GM06990 (cell line): ENCODE data around the gene BMPR1B.

ENCODE experiments used
- DNase-seq: peaks from one replicate; pipeline ENCODE4 v3.0.0-alpha.2; 2011; ENCODE audit not compliant: insufficient read length; ENCODE audit errors: extremely low read depth
- H3K27me3 ChIP-seq: replicated peaks from 2 replicates; pipeline ENCODE4 v1.6.0; 2011; ENCODE audit warnings: low read length; ENCODE audit not compliant: control insufficient read depth, insufficient read depth
- H3K36me3 ChIP-seq: 2 replicates; pipeline ENCODE4 v1.5.1; 2011; ENCODE audit warnings: low read length; ENCODE audit not compliant: control insufficient read depth, insufficient read depth
- H3K4me3 ChIP-seq: replicated peaks from 2 replicates; pipeline ENCODE4 v1.5.1; 2011; ENCODE audit warnings: low read depth, mild to moderate bottlenecking, control low read depth, low read length
- CTCF ChIP-seq: IDR thresholded peaks from 2 replicates; pipeline ENCODE4 v1.5.1; 2011; ENCODE audit warnings: low read length, control low read depth, mild to moderate bottlenecking, inconsistent platforms; ENCODE audit not compliant: insufficient read depth, poor library complexity, severe bottlenecking

The BMPR1B gene

DNA sequence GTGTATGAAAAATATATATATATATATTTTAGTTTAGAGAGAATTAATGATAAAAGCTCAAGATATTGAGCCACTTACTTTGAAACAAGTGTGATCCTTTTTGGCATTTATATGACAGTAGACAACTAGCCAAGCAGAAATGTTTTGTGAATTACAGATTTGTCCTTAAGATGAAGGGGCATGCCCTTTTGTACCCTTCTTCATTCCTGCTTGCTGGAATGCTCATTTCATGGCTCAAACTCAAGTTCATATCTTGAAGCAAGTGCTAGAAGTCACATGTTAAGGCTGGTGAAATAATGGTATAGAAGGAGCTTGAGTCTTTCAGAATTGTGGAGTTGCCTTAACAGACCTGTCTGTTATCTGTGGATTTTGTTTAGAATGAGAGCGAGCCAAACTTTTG, 203.0 kb downstream of the BMPR1B start:
- no peak for TF ChIP-seq CTCF
- no peak overlapping the region for H3K4me3 ChIP-seq
- no peaks in the 10 kb centered on the region for H3K27me3 ChIP-seq
- no peaks in the 10 kb centered on the region for H3K36me3 ChIP-seq
- DNase-seq, result no peak

GRCh38 chr4:94961420-94961819, 203.7 kb downstream of the BMPR1B start:
- Histone ChIP-seq H3K4me3 (no peak overlapping the region), H3K36me3 (no peaks in the 10 kb centered on the region), H3K27me3 (no peaks in the 10 kb centered on the region)
- no peak for TF ChIP-seq CTCF
- no peak for DNase-seq

DNA sequence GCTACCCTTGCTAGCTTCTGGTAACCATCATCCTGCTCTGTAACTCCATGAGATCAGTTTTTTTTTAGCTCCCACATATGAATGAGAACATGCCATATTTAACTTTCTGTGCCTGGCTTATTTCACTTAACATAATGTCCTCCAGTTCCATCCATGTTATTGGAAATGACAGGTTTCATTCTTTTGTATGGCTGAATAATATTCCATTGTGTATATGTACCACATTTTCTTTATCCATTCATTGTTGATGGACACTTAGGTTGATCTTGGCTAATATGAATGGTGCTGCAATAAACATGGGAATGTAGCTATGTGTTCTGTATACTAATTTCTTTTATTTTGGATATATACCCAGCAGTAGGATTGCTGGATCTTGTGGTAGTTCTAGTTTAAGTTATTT, 204.7 kb downstream of the BMPR1B start:
- no peak for DNase-seq
- no peaks in the 10 kb centered on the region for H3K27me3 ChIP-seq

DNA sequence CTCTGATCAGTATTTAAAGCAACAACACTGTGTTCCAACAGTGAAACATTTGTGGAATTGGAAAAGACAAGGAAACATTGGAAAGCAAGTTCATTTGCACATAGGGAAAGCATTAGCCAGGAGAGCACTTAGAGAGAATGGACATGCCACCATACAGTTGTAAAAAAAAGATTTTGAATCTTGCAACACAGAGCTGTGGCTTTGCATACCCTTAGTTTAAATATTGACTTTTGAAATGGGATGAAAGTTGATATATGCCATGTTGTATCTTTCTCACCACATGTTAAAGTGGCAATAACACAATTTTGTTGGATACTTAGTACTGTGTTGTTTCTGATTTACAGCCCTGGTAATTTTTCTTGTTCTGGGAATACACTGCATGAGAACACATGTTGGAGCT, 208.1 kb downstream of the BMPR1B start:
- Histone ChIP-seq H3K27me3 (no peaks in the 10 kb centered on the region), H3K4me3 (no peak overlapping the region), H3K36me3 (no peaks in the 10 kb centered on the region)
- no peak for DNase-seq
- TF ChIP-seq CTCF, result no peak

More for the DNA sequence above, 204.7 kb downstream of the BMPR1B start:
- Histone ChIP-seq H3K4me3 (no peak overlapping the region), H3K36me3 (no peaks in the 10 kb centered on the region)
- no peak for TF ChIP-seq CTCF

GRCh38 chr4:94968493-94968892, 210.7 kb downstream of the BMPR1B start:
- no peaks in the 10 kb centered on the region for H3K27me3 ChIP-seq
- no peak for DNase-seq
- no peaks in the 10 kb centered on the region for H3K36me3 ChIP-seq
- H3K4me3 ChIP-seq, result no peak overlapping the region
- TF ChIP-seq CTCF, result no peak

GRCh38 chr4:94970650-94971049, 212.9 kb downstream of the BMPR1B start:
- Histone ChIP-seq H3K27me3 (no peaks in the 10 kb centered on the region), H3K4me3 (no peak overlapping the region), H3K36me3 (no peaks in the 10 kb centered on the region)
- DNase-seq, result no peak
- no peak for TF ChIP-seq CTCF
